Measurements from ENCODE around the gene ARID3B.
"Not testable (repeated sequence)": the region's sequence is repeated elsewhere in the genome, so short reads cannot be mapped to it uniquely, and the experiment has no call there.

Gene ARID3B

GRCh38 chr15:74578496-74578994, 37.5 kb downstream of the ARID3B start:
- DNase-seq, result no peak

- no peak for DNase-seq
Measured at GRCh38 chr15:74579001-74579400, 38.0 kb downstream of the ARID3B start.

DNA sequence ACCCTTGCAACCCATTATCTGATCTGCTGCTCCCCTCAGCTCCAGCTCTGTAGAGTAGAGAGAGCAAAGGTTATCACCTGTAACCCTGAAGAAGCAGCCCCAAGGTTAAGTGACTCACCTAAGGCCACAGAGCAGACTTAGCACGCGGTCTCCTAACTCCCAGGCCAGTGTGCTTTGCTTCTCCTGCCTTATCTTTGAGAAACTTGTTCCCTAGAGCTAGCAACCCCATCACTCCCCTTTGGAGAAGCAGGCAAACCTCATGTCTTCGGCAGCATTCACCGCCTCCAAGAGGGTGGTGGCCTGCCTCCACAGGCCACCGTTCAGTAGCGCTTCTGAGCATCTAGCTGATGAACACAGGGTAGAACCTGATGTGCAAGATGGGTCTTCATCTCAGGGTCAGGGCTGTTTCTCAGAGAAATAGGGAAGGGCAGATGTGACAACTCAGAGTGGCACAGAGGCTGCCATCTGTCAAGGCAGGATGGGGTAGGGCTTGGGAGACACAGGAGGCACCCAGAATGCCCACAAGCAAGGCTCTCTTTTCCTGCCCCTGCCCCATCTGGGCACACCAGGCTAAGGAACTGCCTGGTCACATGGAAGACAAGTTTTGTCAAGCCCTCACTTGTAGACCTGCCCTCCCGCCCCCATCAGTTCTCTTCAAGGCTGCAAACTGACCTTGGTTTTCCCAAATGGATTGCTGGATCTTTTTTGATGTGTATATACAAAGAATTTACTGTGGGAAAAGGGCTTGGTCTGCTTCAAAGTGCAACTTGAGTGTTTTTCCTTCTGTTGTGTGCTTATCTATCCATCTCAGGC, 39.7 kb downstream of the ARID3B start:
- no peak for DNase-seq

- DNase-seq, result no peak
Measured at GRCh38 chr15:74584204-74584603, 43.2 kb downstream of the ARID3B start.

DNA sequence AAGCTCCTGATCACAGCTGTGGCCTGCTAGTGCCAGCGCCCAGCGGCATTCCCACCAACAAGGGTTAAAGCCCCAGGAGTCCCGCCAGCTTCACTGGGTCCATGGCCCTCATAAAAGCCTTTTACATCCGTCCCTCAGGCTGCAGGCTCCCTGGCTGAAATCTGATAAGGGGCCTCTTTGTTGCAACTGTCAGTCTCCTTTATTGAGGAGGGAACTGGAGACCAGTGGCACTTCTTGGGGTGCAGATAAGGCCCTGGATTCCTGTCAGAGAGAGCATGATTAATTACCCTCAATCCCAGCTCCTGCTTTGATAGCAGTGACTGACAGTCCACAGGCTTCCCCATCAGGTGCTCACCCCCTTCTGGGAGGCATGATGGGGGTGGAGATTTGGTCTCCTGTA, 43.8 kb downstream of the ARID3B start:
- no peak for DNase-seq

GRCh38 chr15:74585191-74585590, 44.2 kb downstream of the ARID3B start:
- DNase-seq, result no peak

DNA sequence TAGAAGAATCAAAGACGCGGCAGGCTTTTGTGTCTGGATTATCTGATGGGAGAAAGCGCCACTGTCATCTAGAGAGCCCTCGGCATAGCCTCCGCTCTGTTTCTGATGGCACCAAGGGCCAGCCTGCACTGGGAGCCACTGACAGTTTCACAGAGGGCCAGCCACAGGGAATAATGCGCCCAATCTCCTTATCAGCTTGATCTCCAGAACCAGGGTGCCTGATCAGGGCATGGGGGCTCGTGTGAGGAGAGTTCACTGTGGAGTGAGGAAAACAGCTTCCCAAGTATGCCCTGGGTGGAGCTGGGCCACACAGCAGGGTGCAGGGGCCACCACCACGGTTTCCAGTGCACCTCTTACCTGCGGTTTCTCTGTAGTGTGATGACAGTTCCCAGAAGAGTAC, 44.8 kb downstream of the ARID3B start:
- no peak for DNase-seq

DNA sequence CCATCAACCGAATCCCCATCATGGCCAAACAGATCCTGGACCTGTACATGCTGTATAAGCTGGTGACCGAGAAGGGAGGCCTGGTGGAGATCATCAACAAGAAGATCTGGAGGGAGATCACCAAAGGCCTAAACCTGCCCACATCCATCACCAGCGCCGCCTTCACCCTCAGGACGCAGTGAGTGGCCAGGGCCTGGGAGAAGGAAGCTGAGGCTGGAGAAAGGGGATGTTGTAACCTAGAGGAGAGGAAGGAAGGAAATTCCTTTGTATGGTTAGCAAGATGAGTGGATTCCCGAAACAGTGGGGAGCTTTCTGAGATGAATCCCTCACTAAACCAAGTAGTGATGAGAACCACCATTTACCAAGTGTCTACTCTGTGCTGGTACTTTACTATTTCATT, 48.8 kb downstream of the ARID3B start:
- DNase-seq, result no peak

- DNase-seq, result no peak
Measured at GRCh38 chr15:74592222-74592621, 51.2 kb downstream of the ARID3B start.

GRCh38 chr15:74593122-74593521, 52.1 kb downstream of the ARID3B start:
- no peak for DNase-seq

DNA sequence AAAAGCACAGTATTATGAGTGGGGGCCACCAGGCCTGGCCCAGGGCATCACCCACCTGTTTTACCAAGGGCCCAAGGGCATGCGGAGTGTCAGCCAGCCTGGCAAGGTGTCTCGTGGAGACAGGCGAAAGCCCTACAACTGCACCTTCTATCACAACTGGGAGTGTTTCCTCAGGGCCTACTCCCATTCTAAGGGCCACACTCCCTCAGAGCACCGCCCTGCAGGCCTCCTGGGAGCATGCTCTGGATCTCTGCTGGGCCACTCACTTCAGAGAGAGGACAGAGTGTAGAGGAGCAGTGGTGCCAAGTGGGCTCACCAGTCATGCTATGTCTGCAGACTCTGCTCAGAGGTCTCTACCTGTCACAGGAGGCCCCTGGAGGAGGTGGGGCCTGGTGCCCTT, 53.4 kb downstream of the ARID3B start:
- DNase-seq, result no peak

GRCh38 chr15:74595271-74595670, 54.3 kb downstream of the ARID3B start:
- DNase-seq, result no peak

GRCh38 chr15:74596736-74597135, 55.7 kb downstream of the ARID3B start:
- not testable (repeated sequence) for DNase-seq

DNA sequence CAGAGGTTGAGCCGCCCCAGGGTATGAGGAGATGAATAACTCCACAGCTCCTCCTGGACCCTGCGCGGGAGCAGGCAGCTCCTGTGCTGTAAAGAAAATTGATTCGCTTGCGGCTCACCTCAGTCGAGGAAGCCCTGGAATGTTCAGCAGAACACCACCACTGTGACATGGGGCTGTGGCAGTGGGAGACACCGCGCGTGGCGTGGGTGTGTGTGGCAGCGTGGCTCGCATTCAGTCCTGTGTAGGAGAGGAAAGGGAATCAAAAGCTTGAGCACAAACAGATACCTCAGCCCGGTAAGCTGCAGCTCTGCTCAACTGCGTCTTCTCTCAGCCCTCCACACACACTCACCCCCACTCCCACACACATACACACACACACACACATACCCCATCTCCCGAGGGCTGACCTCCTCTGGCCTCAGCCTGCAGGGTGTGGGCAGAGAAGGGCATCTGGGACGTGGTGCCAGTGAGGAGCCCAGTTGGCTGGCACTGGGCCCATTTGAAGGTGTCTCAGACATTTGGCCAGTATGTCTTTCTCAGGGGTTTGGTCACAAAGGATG, 56.2 kb downstream of the ARID3B start:
- DNase-seq, result not testable (repeated sequence)

GRCh38 chr15:74598126-74598842, 57.3 kb downstream of the ARID3B start:
- peak; percentile 93 for DNase-seq

GRCh38 chr15:74599156-74599555, 58.1 kb downstream of the ARID3B start:
- DNase-seq, result no peak

- DNase-seq, result no peak
Measured at GRCh38 chr15:74603026-74603788, 62.2 kb downstream of the ARID3B start.

- DNase-seq, result no peak
Measured at GRCh38 chr15:74603789-74604705, 63.0 kb downstream of the ARID3B start.

GRCh38 chr15:74604983-74605794, 64.2 kb downstream of the ARID3B start:
- no peak for DNase-seq

- DNase-seq, result no peak
Measured at GRCh38 chr15:74605795-74606150, 64.8 kb downstream of the ARID3B start.

DNA sequence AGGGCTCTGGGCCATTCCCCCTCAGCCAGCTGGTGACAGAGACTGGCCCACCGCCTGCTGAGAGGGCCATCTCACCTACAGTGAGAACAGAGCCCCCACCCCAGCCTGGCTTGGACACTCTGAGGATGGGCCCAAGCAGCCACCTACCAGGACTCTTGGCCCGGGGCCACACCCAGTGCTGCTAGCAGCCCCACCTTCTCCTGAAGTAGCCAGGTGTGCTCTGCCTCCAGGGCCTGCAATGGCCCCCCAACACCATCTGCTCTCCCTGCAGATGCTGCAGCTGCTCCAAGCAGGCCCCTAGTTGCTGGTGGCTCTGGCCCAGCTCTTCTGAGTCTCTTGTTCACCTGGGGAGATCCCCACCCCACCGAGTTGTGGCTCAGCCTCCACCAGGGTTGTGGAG, 67.8 kb downstream of the ARID3B start:
- no peak for DNase-seq

All from activated CD4-positive, alpha-beta T cell treated with anti-CD3 and anti-CD28 coated beads for 48 hours (primary cell).